ENCODE measurements around the gene ANAPC16.

ANAPC16 gene

GRCh38 chr10:72272689-72273409 lies 57.0 kb downstream of the ANAPC16 start:
- Histone ChIP-seq H3K4me1 (ENCODE audit: low read length) (peaks cover 25% of the 10 kb centered on the region), H2AFZ (ENCODE audit: low read depth, low read length) (peak overlapping the region; percentile 68; the same call in 1 of the 2 replicates), H3K79me2 (ENCODE audit: low read length) (peaks cover 17% of the 10 kb centered on the region), H3K36me3 (replicated peaks; ENCODE audit: low read depth, low read length) (peaks cover 27% of the 10 kb centered on the region), H3K9ac (ENCODE audit: low read length) (peak overlapping the region; percentile 74), H3K27me3 (ENCODE audit: low read depth, low read length) (peaks cover 7% of the 10 kb centered on the region; the same call in 1 of the 2 replicates), H3K4me2 (ENCODE audit: low read length) (peak overlapping the region; percentile 99), H3K4me3 (ENCODE audit: low read length) (peak overlapping the region; percentile 82), H4K20me1 (ENCODE audit: insufficient read depth, low read length) (peaks cover 18% of the 10 kb centered on the region), H3K27ac (ENCODE audit: low read length) (peak overlapping the region; percentile 57), H3K9me3 (ENCODE audit: insufficient read depth, low read length) (no peaks in the 10 kb centered on the region)
- TF ChIP-seq CTCF (IDR thresholded peaks at IDR 0.05; ENCODE audit: low read depth, low read length) (no peak), EZH2phosphoT487 (IDR thresholded peaks at IDR 0.05; ENCODE audit: low read depth) (no peak)

DNA sequence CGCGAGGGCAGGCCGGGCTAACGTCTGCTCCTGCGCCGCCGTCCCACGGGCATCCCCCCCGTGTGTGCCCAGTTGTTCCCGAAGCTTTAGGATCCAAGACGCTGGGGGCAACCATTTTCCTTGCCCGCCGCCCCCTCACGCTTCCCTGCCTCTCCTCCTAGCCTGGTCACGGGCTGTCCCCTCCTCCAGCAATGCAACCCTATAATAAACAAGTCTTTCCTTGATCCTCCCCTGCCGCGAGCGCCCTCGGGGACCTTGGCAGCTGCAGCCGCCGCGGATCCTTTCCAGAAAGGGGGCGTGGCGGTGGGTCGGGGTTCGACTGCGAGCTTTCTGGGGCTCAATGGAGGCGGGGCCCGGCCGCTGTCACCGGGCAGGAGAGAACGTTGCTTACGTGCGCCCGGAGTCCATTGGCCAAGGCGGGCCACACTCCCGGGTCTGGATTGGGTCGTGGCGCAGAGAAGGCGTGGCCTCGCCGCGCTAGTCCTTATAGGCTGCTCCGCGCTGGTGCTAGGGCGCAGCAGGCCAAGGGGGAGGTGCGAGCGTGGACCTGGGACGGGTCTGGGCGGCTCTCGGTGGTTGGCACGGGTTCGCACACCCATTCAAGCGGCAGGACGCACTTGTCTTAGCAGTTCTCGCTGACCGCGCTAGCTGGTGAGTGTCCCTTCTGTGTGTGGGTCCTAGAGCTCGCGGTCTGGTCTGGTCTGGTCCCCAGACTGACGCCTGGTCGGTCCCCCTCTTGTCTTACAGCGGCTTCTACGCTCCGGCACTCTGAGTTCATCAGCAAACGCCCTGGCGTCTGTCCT lies 57.8 kb downstream of the ANAPC16 start, which contains the start of gene DDIT4:
TSS of gene DDIT4 (plus strand) at position 515 of the 803 bp plus-strand sequence. CDS start 293 bp downstream, outside the sequence.
- peaks cover 25% of the 10 kb centered on the region for H3K4me1 ChIP-seq (ENCODE audit: low read length)

DNA sequence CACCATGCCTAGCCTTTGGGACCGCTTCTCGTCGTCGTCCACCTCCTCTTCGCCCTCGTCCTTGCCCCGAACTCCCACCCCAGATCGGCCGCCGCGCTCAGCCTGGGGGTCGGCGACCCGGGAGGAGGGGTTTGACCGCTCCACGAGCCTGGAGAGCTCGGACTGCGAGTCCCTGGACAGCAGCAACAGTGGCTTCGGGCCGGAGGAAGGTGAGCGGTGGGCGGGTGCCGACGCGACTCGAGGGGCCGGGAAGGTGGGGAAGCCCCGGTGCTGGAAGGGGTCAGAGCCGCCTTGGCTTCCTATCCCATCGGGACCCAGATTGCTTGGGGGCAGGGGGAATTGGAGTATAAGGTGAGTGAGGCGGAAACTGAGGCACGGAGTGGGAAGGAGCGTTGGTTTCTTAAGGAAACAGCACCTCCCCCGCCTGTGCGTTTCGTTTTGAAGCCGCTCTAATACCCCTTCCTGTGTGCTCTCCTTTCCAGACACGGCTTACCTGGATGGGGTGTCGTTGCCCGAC lies 58.5 kb downstream of the ANAPC16 start:
- peaks cover 7% of the 10 kb centered on the region; the same call in 1 of the 2 replicates for H3K27me3 ChIP-seq (ENCODE audit: low read depth, low read length)
- TF ChIP-seq CTCF (IDR thresholded peaks at IDR 0.05; ENCODE audit: low read depth, low read length) (no peak), EZH2phosphoT487 (IDR thresholded peaks at IDR 0.05; ENCODE audit: low read depth) (no peak)
- H2AFZ ChIP-seq (ENCODE audit: low read depth, low read length): no peak overlapping the region
- peaks cover 17% of the 10 kb centered on the region for H3K79me2 ChIP-seq (ENCODE audit: low read length)
- peaks cover 27% of the 10 kb centered on the region for H3K36me3 ChIP-seq (replicated peaks; ENCODE audit: low read depth, low read length)
- H3K4me3 ChIP-seq (ENCODE audit: low read length): peak overlapping the region; percentile 82
- peak overlapping the region; percentile 79 for H3K9ac ChIP-seq (ENCODE audit: low read length)
- H3K9me3 ChIP-seq (ENCODE audit: insufficient read depth, low read length): no peaks in the 10 kb centered on the region
- peaks cover 25% of the 10 kb centered on the region for H3K4me1 ChIP-seq (ENCODE audit: low read length)
- peaks cover 18% of the 10 kb centered on the region for H4K20me1 ChIP-seq (ENCODE audit: insufficient read depth, low read length)
- peak overlapping the region; percentile 32 for H3K27ac ChIP-seq (ENCODE audit: low read length)
- H3K4me2 ChIP-seq (ENCODE audit: low read length): peak overlapping the region; percentile 92

More for the DNA sequence above, 57.8 kb downstream of the ANAPC16 start, which contains the start of gene DDIT4:
- peaks cover 18% of the 10 kb centered on the region for H4K20me1 ChIP-seq (ENCODE audit: insufficient read depth, low read length)
- H2AFZ ChIP-seq (ENCODE audit: low read depth, low read length): peak within 1 kb of the TSS; percentile 68; the same call in 1 of the 2 replicates
- H3K27ac ChIP-seq (ENCODE audit: low read length): peak within 1 kb of the TSS; percentile 57
- peaks cover 7% of the 10 kb centered on the region; the same call in 1 of the 2 replicates for H3K27me3 ChIP-seq (ENCODE audit: low read depth, low read length)
- peak within 1 kb of the TSS; percentile 82 for H3K4me3 ChIP-seq (ENCODE audit: low read length)
- H3K4me2 ChIP-seq (ENCODE audit: low read length): peak within 1 kb of the TSS; percentile 99
- TF ChIP-seq CTCF (IDR thresholded peaks at IDR 0.05; ENCODE audit: low read depth, low read length) (no peak), EZH2phosphoT487 (IDR thresholded peaks at IDR 0.05; ENCODE audit: low read depth) (no peak)
- peaks cover 27% of the 10 kb centered on the region for H3K36me3 ChIP-seq (replicated peaks; ENCODE audit: low read depth, low read length)
- no peaks in the 10 kb centered on the region for H3K9me3 ChIP-seq (ENCODE audit: insufficient read depth, low read length)
- H3K79me2 ChIP-seq (ENCODE audit: low read length): peaks cover 17% of the 10 kb centered on the region
- peak within 1 kb of the TSS; percentile 79 for H3K9ac ChIP-seq (ENCODE audit: low read length)

Data from OCI-LY3 (cell line).